Neural cell (in vitro differentiated cells): ENCODE results near the gene SRP14. TPM values are rescaled to one million over a fixed set of nuclear protein-coding genes. Genes with fewer than 3 reads are reported as not detected.

Experiments
- H2AFZ ChIP-seq: fragments of 200-600, 300-800 bp; sonication (generic), shearing (Covaris generic); 2 replicates; pipeline ENCODE4 v1.6.0; 2014; ENCODE audit warnings: low read depth, mild to moderate bottlenecking, antibody characterized with exemption, low read length, moderate library complexity
- H3F3A ChIP-seq: fragments of 200-600 bp; shearing (Covaris generic); 2 replicates; pipeline ENCODE4 v1.6.1; 2016; ENCODE audit warnings: mild to moderate bottlenecking, moderate library complexity, mixed read lengths, antibody characterized with exemption, low read length; ENCODE audit not compliant: insufficient read depth, poor library complexity, severe bottlenecking
- H3K27ac ChIP-seq: fragments of 200-600, 300-800 bp; sonication (generic), shearing (Covaris generic); 2 replicates; pipeline ENCODE4 v1.5.1; 2014; ENCODE audit warnings: mild to moderate bottlenecking, low read length, moderate library complexity
- H3K27me3 ChIP-seq: fragments of 300-800, 200-600 bp; sonication (generic), shearing (Covaris generic); 2 replicates; pipeline ENCODE4 v1.6.0; 2014; ENCODE audit warnings: mild to moderate bottlenecking, low read depth, low read length, moderate library complexity; ENCODE audit not compliant: insufficient read depth
- H3K36me3 ChIP-seq: fragments of 300-800, 200-600 bp; sonication (generic), shearing (Covaris generic); 2 replicates; pipeline ENCODE4 v1.5.1; 2014; ENCODE audit warnings: mild to moderate bottlenecking, antibody characterized with exemption, low read length, moderate library complexity; ENCODE audit not compliant: insufficient read depth
- H3K4me2 ChIP-seq: fragments of 300-800, 200-600 bp; sonication (generic), shearing (Covaris generic); 2 replicates; pipeline ENCODE4 v1.6.0; 2014; ENCODE audit warnings: mild to moderate bottlenecking, low read length
- H3K4me3 ChIP-seq: fragments of 300-800, 200-600 bp; sonication (generic), shearing (Covaris generic); 2 replicates; pipeline ENCODE4 v1.5.1; 2014; ENCODE audit warnings: mild to moderate bottlenecking, low read length, moderate library complexity
- H3K79me2 ChIP-seq: fragments of 200-600 bp; shearing (Covaris generic); replicated peaks from 2 replicates; pipeline ENCODE4 v1.6.0; 2014; ENCODE audit warnings: mild to moderate bottlenecking, low read length, moderate library complexity; ENCODE audit not compliant: insufficient read depth
- H3K9ac ChIP-seq: fragments of 300-800, 200-600 bp; sonication (generic), shearing (Covaris generic); 2 replicates; pipeline ENCODE4 v1.6.1; 2016; ENCODE audit warnings: mild to moderate bottlenecking, low read length, mixed read lengths
- H3K9me2 ChIP-seq: fragments of 200-600 bp; shearing (Covaris generic); 2 replicates; pipeline ENCODE4 v1.6.1; 2016; ENCODE audit warnings: mild to moderate bottlenecking, low read length, mixed read lengths; ENCODE audit not compliant: insufficient read depth
- H3K9me3 ChIP-seq: fragments of 200-600, 300-800 bp; sonication (generic), shearing (Covaris generic); 2 replicates; pipeline ENCODE4 v1.6.1; 2016; ENCODE audit warnings: mild to moderate bottlenecking, mixed run types, low read length, moderate library complexity, mixed read lengths
- H4K20me1 ChIP-seq: fragments of 200-600 bp; shearing (Covaris generic); 2 replicates; pipeline ENCODE4 v1.6.1; 2016; ENCODE audit warnings: mild to moderate bottlenecking, mixed run types; ENCODE audit not compliant: insufficient read depth
- EP300 ChIP-seq: fragments of 450-650 bp; conservative IDR thresholded peaks from 2 replicates; pipeline ENCODE4 v1.6.1; 2014; ENCODE audit warnings: antibody characterized with exemption, mild to moderate bottlenecking, moderate library complexity; ENCODE audit not compliant: poor library complexity, severe bottlenecking
- EZH2 ChIP-seq: fragments of 200-600, 300-800 bp; shearing (Covaris generic), sonication (generic); IDR thresholded peaks from 2 replicates; pipeline ENCODE4 v1.6.1; 2014; ENCODE audit warnings: antibody characterized with exemption, low read length, borderline replicate concordance, mild to moderate bottlenecking; ENCODE audit not compliant: insufficient read depth, poor library complexity, severe bottlenecking
- MXI1 ChIP-seq: fragments of 450-650 bp; conservative IDR thresholded peaks from 2 replicates; pipeline ENCODE4 v1.6.1; 2014; ENCODE audit warnings: antibody characterized with exemption, mild to moderate bottlenecking; ENCODE audit not compliant: poor library complexity, severe bottlenecking
- POLR2AphosphoS5 ChIP-seq: IDR thresholded peaks from 2 replicates; pipeline ENCODE4 v1.6.1; 2012
- RAD21 ChIP-seq: fragments of 450-650 bp; conservative IDR thresholded peaks from 2 replicates; pipeline ENCODE4 v1.6.1; 2014; ENCODE audit warnings: antibody characterized with exemption, mild to moderate bottlenecking, moderate library complexity
- SMC3 ChIP-seq: fragments of 450-650 bp; conservative IDR thresholded peaks from 2 replicates; pipeline ENCODE4 v1.6.1; 2014; ENCODE audit warnings: antibody characterized with exemption, mild to moderate bottlenecking, moderate library complexity; ENCODE audit not compliant: poor library complexity
- TAF1 ChIP-seq: IDR thresholded peaks from 2 replicates; pipeline ENCODE4 v1.6.1; 2012; ENCODE audit warnings: low read depth
- polyA plus RNA-seq: library from polyadenylated mRNA; depleted of rRNA; stranded (reverse); fragments of >200 nt; gene quantifications from 2 replicates; pipeline ENCODE4 v1.2.3, GENCODE V29; 2014
- TF ChIP-seq, protein P1 (sequence below): fragments of 450-650 bp; IDR thresholded peaks from 2 replicates; pipeline ENCODE4 v1.5.1; 2014; ENCODE audit warnings: antibody characterized with exemption, mild to moderate bottlenecking, moderate library complexity; ENCODE audit not compliant: poor library complexity, severe bottlenecking
- TF ChIP-seq, protein P2 (sequence below): IDR thresholded peaks from 2 replicates; pipeline ENCODE4 v1.6.1; 2012; ENCODE audit warnings: borderline replicate concordance

Gene SRP14
- polyA plus RNA-seq, 1 donor from 2014 or later = 490 TPM

DNA sequence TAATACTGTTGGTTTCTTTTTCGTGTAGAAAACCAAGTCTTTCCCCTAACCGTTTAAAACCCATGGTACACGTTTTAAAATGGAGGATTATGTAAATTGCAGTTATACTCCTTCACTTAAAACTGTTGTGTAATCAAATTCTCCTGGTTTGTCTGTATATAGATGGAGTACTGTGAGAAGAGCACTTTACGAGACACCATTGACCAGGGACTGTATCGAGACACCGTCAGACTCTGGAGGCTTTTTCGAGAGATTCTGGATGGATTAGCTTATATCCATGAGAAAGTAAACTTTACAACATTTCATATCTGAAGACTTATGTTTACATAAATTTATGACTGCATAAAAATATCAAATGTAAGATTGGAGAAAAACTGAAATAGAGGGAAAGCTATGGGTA, 51.2 kb downstream of the SRP14 start:
- Histone ChIP-seq H3K9ac (no peak overlapping the region), H2AFZ (no peak overlapping the region), H3K9me3 (no peaks in the 10 kb centered on the region), H3K27ac (no peak overlapping the region), H3K36me3 (no peaks in the 10 kb centered on the region), H3K4me3 (no peak overlapping the region), H3K79me2 (no peaks in the 10 kb centered on the region), H3K4me2 (no peak overlapping the region), H3K9me2 (no peaks in the 10 kb centered on the region), H4K20me1 (no peaks in the 10 kb centered on the region), H3K27me3 (no peaks in the 10 kb centered on the region), H3F3A (no peaks in the 10 kb centered on the region)
- TF ChIP-seq SMC3 (no peak), RAD21 (no peak), TAF1 (no peak), MXI1 (no peak), EZH2 (no peak), EP300 (no peak), POLR2AphosphoS5 (no peak)
- TF ChIP-seq, protein P1, sequence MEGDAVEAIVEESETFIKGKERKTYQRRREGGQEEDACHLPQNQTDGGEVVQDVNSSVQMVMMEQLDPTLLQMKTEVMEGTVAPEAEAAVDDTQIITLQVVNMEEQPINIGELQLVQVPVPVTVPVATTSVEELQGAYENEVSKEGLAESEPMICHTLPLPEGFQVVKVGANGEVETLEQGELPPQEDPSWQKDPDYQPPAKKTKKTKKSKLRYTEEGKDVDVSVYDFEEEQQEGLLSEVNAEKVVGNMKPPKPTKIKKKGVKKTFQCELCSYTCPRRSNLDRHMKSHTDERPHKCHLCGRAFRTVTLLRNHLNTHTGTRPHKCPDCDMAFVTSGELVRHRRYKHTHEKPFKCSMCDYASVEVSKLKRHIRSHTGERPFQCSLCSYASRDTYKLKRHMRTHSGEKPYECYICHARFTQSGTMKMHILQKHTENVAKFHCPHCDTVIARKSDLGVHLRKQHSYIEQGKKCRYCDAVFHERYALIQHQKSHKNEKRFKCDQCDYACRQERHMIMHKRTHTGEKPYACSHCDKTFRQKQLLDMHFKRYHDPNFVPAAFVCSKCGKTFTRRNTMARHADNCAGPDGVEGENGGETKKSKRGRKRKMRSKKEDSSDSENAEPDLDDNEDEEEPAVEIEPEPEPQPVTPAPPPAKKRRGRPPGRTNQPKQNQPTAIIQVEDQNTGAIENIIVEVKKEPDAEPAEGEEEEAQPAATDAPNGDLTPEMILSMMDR = no peak
- TF ChIP-seq, protein P2, sequence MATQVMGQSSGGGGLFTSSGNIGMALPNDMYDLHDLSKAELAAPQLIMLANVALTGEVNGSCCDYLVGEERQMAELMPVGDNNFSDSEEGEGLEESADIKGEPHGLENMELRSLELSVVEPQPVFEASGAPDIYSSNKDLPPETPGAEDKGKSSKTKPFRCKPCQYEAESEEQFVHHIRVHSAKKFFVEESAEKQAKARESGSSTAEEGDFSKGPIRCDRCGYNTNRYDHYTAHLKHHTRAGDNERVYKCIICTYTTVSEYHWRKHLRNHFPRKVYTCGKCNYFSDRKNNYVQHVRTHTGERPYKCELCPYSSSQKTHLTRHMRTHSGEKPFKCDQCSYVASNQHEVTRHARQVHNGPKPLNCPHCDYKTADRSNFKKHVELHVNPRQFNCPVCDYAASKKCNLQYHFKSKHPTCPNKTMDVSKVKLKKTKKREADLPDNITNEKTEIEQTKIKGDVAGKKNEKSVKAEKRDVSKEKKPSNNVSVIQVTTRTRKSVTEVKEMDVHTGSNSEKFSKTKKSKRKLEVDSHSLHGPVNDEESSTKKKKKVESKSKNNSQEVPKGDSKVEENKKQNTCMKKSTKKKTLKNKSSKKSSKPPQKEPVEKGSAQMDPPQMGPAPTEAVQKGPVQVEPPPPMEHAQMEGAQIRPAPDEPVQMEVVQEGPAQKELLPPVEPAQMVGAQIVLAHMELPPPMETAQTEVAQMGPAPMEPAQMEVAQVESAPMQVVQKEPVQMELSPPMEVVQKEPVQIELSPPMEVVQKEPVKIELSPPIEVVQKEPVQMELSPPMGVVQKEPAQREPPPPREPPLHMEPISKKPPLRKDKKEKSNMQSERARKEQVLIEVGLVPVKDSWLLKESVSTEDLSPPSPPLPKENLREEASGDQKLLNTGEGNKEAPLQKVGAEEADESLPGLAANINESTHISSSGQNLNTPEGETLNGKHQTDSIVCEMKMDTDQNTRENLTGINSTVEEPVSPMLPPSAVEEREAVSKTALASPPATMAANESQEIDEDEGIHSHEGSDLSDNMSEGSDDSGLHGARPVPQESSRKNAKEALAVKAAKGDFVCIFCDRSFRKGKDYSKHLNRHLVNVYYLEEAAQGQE = no peak

Other genes with a start within 250 kb of the SRP14 start
- gene GPR176, start 118.9 kb downstream of the SRP14 start, polyA plus RNA-seq = 8.3 and 9.8 TPM in 2 replicates
- 9.9 and 28.0 TPM in 2 replicates for gene EIF2AK4, start 105.1 kb downstream of the SRP14 start, polyA plus RNA-seq
- 5.7 and 5.8 TPM in 2 replicates for gene BMF, start 69.7 kb upstream of the SRP14 start, polyA plus RNA-seq
- 39.3 and 50.0 TPM in 2 replicates for gene BUB1B, start 121.9 kb upstream of the SRP14 start, polyA plus RNA-seq
- gene PAK6, start 199.9 kb upstream of the SRP14 start, polyA plus RNA-seq = 32.4 and 38.9 TPM in 2 replicates
- gene ANKRD63, start 243.9 kb upstream of the SRP14 start, polyA plus RNA-seq = 2.1 TPM in 1 of 2 replicates, not detected in the other